C4-2B (cell line): ENCODE data around the gene OR8B8.
"Not testable (repeated sequence)": the region's sequence is repeated elsewhere in the genome, so short reads cannot be mapped to it uniquely, and the experiment has no call there.

Experiments
- H3K27ac ChIP-seq: fragments of 450-650 bp; 2 replicates; pipeline ENCODE4 v1.5.1; 2017
- CTCF ChIP-seq: fragments of 450-650 bp; conservative IDR thresholded peaks from 2 replicates; pipeline ENCODE4 v1.5.1; 2017; ENCODE audit warnings: mild to moderate bottlenecking
- ZFX ChIP-seq: fragments of 450-650 bp; IDR thresholded peaks from 2 replicates; pipeline ENCODE4 v1.6.1; 2017

OR8B8 gene

GRCh38 chr11:124463324-124463723, 17.8 kb upstream of the OR8B8 start:
- H3K27ac ChIP-seq, result no peak overlapping the region
- TF ChIP-seq CTCF, result no peak
- TF ChIP-seq ZFX, result no peak

- no peak for TF ChIP-seq ZFX
- H3K27ac ChIP-seq, result no peak overlapping the region
Observed at GRCh38 chr11:124460459-124460858, 15.0 kb upstream of the OR8B8 start.

GRCh38 chr11:124459379-124459778, 13.9 kb upstream of the OR8B8 start:
- H3K27ac ChIP-seq, result not testable (repeated sequence)

GRCh38 chr11:124454552-124454951, 9.1 kb upstream of the OR8B8 start:
- TF ChIP-seq ZFX (no peak), CTCF (no peak)
- no peak overlapping the region for H3K27ac ChIP-seq

GRCh38 chr11:124446916-124447315, 1.4 kb upstream of the OR8B8 start:
- TF ChIP-seq ZFX (no peak), CTCF (no peak)

GRCh38 chr11:124442847-124443246, 2.6 kb downstream of the OR8B8 start:
- no peak overlapping the region for H3K27ac ChIP-seq
- no peak for TF ChIP-seq CTCF
- no peak for TF ChIP-seq ZFX

More at GRCh38 chr11:124446916-124447315, 1.4 kb upstream of the OR8B8 start:
- no peak overlapping the region for H3K27ac ChIP-seq

- TF ChIP-seq CTCF (no peak), ZFX (no peak)
- no peak overlapping the region for H3K27ac ChIP-seq
Observed at GRCh38 chr11:124442442-124442841, 3.1 kb downstream of the OR8B8 start.

GRCh38 chr11:124441519-124441918, 4.0 kb downstream of the OR8B8 start:
- TF ChIP-seq ZFX (no peak), CTCF (no peak)
- H3K27ac ChIP-seq, result no peak overlapping the region

GRCh38 chr11:124441081-124441480, 4.4 kb downstream of the OR8B8 start:
- no peak for TF ChIP-seq CTCF
- TF ChIP-seq ZFX, result no peak

More at GRCh38 chr11:124441081-124441480, 4.4 kb downstream of the OR8B8 start:
- no peak overlapping the region for H3K27ac ChIP-seq
